HCEC 1CT (cell line): ENCODE data around the gene ZNF75A.
"Not testable (repeated sequence)": the region's sequence is repeated elsewhere in the genome, so short reads cannot be mapped to it uniquely, and the experiment has no call there.

ENCODE experiments used
- DNase-seq: peaks from one replicate; pipeline ENCODE4 v3.0.0-alpha.2; 2017

ZNF75A gene

GRCh38 chr16:3305109-3306068 lies at the start of gene ZNF75A, which contains the start of gene TIGD7:
TSS of gene ZNF75A (plus strand) at chr16:3305497. CDS start at chr16:3308429, 2,932 bp downstream.
TSS of gene TIGD7 (minus strand) at chr16:3305430. CDS start at chr16:3300614, 4,816 bp downstream.
- peak; percentile 83 for DNase-seq

GRCh38 chr16:3256146-3256865 lies 49.0 kb upstream of the ZNF75A start, which contains the start of gene MEFV:
TSS of gene MEFV (minus strand) at chr16:3256633. CDS start at chr16:3256587, 46 bp downstream.
- peak; percentile 5 for DNase-seq

GRCh38 chr16:3256866-3257465 lies 48.3 kb upstream of the ZNF75A start:
- peak; percentile 36 for DNase-seq

GRCh38 chr16:3259836-3260235 lies 45.5 kb upstream of the ZNF75A start:
- no peak for DNase-seq

- DNase-seq = no peak
These were observed 42.8 kb upstream of the ZNF75A start for GRCh38 chr16:3262517-3262916.

- peak; percentile 97 for DNase-seq
These were observed 40.9 kb upstream of the ZNF75A start for GRCh38 chr16:3264137-3265036.

- peak; percentile 55 for DNase-seq
These were observed 38.3 kb upstream of the ZNF75A start for GRCh38 chr16:3266873-3267537.

- no peak for DNase-seq
These were observed 37.0 kb upstream of the ZNF75A start for GRCh38 chr16:3268294-3268693.

GRCh38 chr16:3270718-3271117 lies 34.6 kb upstream of the ZNF75A start:
- not testable (repeated sequence) for DNase-seq

- DNase-seq = not testable (repeated sequence)
These were observed 34.0 kb upstream of the ZNF75A start for GRCh38 chr16:3271281-3271680.

GRCh38 chr16:3274490-3274889 lies 30.8 kb upstream of the ZNF75A start:
- DNase-seq = no peak

GRCh38 chr16:3274947-3275346 lies 30.4 kb upstream of the ZNF75A start:
- DNase-seq = no peak

GRCh38 chr16:3276679-3277078 lies 28.6 kb upstream of the ZNF75A start:
- no peak for DNase-seq

- DNase-seq = no peak
These were observed 24.0 kb upstream of the ZNF75A start for GRCh38 chr16:3281222-3281820.

GRCh38 chr16:3282103-3282729 lies 23.1 kb upstream of the ZNF75A start:
- DNase-seq = no peak

- DNase-seq = peak; percentile 98
These were observed 22.4 kb upstream of the ZNF75A start, which contains the start of gene ZNF263 for GRCh38 chr16:3282730-3283542. TSS of gene ZNF263 (plus strand) at chr16:3283491. CDS start at chr16:3283819, 328 bp downstream.

- no peak for DNase-seq
These were observed 21.5 kb upstream of the ZNF75A start for GRCh38 chr16:3283543-3284447.

- DNase-seq = no peak
These were observed 20.2 kb upstream of the ZNF75A start for GRCh38 chr16:3285131-3285530.
